GM19397 (cell line): ENCODE data around the gene MBOAT7.
A peak's percentile ranks its signal among the peaks of the same experiment; 100 is the strongest.

ENCODE experiments used
- ATAC-seq: cut with Tn5 transposase; IDR thresholded peaks from one replicate; pipeline ENCODE4 v1.9.1; 2021; ENCODE audit warnings: mild to moderate bottlenecking, moderate library complexity; ENCODE audit not compliant: unreplicated experiment

Gene MBOAT7

DNA sequence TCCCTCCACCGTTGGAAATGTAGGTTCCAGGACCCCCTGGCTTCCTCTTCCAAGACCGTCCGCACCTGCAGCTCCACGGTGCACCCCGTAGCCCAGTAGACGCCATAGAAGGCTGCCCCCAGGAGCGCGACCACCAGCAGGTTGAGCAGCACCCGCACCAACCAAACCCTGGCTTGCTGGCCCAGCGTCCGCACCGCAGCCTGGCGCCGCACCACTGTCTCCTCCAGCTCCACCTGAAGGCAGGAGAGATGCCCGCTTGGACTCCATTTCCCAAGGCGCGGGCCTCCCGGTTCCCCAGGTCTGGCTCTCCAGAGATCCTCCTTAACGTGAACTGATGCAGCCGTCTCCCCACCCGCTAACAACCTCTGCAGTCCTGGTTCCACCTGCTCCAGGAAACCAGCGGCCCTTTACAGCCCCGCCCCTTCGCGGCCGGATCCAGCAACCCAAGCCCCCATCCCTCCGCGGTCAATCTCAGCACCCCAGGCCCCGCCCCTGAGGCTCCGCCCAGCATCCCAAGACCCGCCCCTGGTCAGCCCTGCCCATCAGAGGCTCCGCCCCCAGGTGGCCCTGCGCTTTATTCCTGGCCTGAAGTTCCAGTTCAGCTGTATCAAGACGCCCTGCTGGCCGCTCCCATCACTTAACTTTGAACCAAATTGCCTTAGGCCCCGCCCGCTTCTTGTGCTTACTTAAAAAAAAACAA lies 24.9 kb downstream of the MBOAT7 start:
- ATAC-seq = no peak

DNA sequence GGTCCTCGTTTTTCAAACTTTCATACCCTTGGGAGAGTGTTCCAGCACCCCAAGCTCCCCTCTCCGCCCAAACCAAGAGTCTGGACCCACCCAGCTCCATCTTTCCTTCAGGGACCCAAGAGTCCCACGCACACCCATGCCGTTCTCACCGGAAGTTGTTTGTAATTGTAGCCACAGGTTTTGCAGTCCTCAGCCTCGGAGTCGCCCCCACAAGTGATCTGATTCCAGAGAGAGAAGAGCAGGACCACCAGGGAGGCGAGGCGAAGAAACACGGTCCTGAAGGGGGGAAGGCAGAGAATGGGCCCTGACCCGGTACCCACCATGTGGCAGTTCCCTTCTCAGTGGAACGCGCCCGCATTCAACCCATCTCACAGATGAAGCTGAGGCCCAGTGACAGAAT lies 26.5 kb downstream of the MBOAT7 start:
- no peak for ATAC-seq

- ATAC-seq = no peak
Measured at GRCh38 chr19:54162241-54162805, 27.1 kb downstream of the MBOAT7 start.

DNA sequence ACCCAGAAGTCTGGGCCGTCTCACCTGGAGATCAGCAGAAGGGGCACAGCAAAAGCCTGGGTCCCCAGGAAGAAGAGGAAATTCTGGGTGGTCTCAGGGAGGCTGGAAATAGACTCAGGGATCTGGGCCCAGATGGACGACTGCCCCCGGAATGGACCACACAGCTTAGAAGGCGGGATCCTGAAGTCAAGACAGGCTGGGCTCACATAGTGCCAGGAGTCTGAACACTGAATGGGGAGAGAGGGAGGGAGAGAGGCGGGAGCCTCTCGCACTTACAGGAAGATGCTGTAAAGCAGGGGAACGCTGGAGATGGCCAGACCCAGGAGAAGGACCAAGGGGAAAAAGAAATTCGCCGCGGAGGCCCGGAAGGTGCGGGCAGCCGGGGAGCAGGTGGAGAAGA lies 28.5 kb downstream of the MBOAT7 start:
- ATAC-seq = no peak

DNA sequence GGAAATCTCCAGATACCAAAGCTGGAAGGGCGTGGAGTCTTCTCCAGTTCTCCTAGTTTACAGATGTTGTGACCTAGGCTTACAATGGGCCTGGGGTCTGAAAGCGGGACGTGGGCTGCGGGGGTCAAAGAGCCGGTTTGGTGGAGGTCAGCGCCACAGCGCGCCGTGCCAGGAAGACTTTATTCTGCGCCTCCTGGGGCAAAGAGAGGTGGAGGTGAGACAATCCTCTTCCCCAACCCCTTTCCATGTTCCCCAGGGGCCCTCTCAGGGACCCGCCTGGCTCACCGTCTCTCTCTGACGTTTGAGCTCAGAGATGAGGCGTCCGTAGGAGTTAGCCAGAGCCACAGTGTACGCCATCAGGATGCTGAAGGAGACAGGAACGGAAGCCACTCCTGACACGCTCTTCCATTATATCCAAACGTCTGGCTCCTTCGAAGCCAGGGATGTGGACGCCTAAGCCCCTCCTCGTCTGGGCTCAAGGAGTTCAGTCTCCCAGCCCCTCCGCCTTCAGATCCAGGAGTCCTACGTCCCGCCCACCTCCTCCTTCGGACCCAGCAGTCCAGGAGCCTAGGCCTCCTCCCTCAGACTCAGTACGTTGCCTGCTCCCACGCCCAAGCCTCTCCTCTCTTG lies 29.1 kb downstream of the MBOAT7 start:
- no peak for ATAC-seq

GRCh38 chr19:54159352-54160181 lies 29.8 kb downstream of the MBOAT7 start, which contains the start of gene LENG1:
Gene LENG1 (minus strand): TSS chr19:54159721. CDS start chr19:54159695, 26 bp downstream.
- ATAC-seq = peak; percentile 89

DNA sequence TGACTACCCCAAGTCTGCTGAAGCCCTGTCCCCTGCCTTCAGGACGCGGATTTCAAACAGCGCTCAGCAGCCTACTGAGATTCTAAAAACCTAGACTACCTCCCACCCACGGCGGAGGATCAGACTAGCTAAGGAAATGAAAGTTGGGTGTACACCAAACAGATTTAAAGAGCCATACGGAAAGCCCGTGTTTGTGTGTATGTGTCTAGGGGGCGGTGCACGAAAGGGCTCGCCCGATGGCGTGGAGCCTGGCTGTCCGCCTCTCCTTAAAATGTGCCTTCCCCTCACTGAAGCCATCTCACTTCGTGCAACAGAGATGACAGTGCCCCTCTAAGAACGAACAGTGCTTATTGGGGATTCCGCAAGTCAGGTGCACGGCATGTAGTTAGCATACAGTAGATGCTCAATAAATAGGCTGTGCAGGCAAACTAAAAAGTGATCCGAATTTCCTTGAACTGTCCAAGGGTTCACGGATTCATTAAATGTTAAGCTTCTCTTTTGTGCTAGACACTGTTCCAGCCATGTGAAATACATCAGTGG lies 30.5 kb downstream of the MBOAT7 start:
- ATAC-seq = no peak

DNA sequence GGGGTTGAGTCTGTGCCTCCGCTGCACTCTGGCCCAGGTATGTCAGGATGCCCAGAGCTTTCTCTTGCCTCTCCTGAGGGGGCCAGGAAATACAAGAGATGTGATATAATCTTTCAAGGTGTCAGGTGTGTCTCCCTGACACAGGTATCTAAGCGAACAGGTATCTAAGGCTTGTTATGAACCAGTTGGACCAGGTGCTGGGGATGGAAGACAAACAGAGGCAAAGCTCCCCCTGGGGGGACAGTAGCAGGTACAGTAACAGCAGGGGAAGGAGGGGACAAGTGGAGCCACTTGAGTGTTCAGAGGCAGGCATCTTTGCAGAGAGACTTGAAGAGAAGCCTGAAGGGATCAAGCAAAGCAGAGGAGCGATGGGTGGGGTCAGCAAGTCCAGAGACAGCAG lies 32.4 kb downstream of the MBOAT7 start:
- ATAC-seq = no peak

DNA sequence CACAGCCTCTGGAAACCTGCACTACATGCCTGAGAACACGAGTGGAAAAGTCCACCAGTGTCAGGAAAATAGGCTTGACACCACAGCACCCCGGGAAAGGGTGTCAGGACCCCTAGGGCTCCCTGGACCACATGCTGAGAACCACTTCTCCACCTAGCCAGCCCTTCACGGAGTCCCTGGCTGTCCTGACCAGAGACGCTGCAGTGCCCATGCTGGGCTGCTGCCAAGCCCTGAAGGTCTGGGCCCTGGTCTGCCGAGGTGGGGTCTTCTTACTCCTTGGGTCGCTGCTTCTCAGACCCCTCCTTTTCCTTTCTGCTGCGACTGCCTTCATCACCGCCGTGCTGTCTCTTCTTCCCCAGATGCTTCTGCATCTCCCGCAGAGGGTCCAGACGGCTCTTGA lies 32.9 kb downstream of the MBOAT7 start:
- ATAC-seq = no peak

- no peak for ATAC-seq
Measured at GRCh38 chr19:54155694-54156093, 33.7 kb downstream of the MBOAT7 start.

DNA sequence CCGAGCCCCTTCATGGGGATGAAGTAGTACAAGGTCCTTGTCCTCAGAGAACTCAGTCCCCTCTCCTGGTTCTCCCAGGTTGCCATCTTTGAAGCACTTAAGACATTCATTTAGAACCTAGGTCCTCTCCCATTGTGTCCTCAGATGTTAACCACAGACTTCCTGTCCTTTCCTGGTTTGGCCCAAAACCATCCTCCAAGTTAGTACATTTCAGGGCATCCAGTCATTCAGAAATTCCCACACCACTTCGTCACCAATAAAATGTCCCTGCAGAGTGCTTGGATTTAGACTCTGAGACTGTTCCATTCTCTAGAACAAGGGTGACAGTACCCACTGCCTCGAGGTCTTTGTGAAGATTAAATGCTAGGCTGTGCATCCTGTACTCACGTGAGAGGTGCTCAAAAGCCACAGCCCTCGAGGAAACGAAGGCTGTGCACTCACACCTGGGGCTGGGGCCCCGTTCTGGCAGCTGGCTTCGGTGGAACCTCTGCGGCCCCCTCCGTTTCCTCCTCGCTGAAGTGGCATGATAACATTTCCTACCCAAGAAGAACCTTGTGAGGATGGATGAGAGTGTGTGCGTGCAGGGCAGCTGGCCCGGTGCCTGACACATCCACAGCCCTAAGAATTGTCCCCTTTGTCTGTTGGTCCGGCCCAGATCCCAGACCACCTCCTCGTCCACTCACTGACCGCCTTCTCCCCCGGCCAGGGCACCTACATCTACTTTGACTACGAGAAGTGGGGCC lies 34.6 kb downstream of the MBOAT7 start:
- no peak for ATAC-seq

DNA sequence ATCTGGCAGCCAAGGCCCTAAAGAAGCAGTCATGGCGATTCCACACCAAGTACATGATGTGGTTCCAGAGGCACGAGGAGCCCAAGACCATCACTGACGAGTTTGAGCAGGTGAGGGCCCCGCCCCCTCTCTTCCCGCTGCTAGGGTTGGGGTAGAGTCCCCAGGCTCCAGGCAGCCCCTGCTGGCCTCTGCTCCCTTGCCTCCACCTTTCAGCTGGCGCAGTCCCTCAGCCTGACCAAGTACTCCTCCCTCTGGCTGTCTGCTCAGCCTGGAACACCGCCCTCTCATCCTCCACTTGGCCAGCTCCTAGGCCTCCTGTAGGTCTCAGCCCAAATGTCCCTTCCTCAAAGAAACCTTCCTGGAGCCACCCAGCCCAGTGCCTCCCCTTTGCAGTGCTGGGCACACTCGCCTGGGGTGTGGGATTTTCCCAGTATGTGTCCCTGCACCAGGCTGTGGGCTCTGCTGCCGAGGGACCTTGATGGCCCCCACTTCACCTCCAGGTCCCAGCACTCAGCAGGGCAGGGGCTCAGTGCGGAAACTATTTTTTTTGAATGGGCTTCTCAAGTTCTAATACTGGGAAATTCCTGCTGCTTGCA lies 35.6 kb downstream of the MBOAT7 start:
- no peak for ATAC-seq

GRCh38 chr19:54152878-54153524 lies 36.4 kb downstream of the MBOAT7 start:
- ATAC-seq = no peak

GRCh38 chr19:54152267-54152666 lies 37.1 kb downstream of the MBOAT7 start:
- ATAC-seq = no peak

DNA sequence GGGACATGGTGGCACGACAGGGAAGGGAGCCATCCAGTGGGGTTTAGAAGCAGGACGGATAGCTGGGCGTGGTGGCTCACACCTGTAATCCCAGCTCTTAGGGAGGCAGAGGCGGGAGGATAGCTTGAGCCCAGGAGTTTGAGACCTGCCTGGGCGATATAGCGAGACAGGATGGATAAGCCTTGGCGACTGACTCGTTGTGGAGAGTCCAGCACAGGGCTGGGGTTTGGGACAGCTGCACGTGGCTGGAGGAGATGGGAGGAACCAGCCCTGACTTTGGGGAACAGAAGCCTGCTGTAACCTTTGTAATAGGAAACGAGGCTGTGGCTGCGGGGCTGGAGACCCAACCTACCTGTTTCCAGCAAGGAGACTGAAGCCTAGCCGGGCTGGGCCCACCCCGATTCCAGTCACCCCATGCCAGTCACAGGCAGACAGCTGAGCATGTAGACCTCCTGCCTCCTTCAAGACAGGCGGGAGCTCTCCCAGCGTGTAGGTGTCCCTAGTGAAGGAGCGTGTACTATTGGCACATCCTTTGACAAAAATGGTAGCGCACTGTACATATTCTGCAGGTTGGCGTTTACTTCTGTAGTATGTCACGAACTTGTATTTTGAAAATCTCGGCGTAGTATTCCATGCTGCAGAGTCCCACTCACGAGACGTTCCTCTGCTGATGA lies 37.9 kb downstream of the MBOAT7 start:
- no peak for ATAC-seq

- ATAC-seq = no peak
Measured at GRCh38 chr19:54149021-54149812, 40.2 kb downstream of the MBOAT7 start.

- no peak for ATAC-seq
Measured at GRCh38 chr19:54148158-54148557, 41.2 kb downstream of the MBOAT7 start.

DNA sequence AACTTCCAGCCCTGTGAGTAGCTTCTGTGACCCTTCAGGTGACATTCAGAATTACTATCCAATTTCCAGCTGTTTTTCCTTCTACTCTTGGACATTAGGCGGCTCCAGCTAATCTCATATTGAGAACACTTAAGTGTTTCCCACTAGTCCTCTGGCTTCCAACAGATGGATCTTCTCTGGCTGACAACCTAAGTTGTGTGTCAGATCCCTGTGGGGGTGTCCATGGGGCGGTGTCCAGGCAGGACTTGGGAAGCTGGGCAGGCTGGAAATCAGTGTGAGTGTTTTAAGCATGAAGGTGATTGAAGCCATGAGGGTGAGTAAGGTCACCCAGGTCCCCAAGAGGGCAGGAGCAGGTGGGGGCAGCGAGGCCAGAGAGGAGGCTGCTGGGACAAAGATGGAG lies 41.7 kb downstream of the MBOAT7 start:
- no peak for ATAC-seq
